GM18867 (cell line): ENCODE measurements around the gene HPCAL1.
"Not testable (repeated sequence)": the region's sequence is repeated elsewhere in the genome, so short reads cannot be mapped to it uniquely, and the experiment has no call there.

Experiments
- ATAC-seq: cut with Tn5 transposase; IDR thresholded peaks from one replicate; pipeline ENCODE4 v1.9.1; 2021; ENCODE audit warnings: mild to moderate bottlenecking, moderate library complexity; ENCODE audit not compliant: unreplicated experiment

HPCAL1 gene

GRCh38 chr2:10283106-10284062 lies 19.3 kb upstream of the HPCAL1 start:
- ATAC-seq = no peak

- ATAC-seq = no peak
Measured at GRCh38 chr2:10284108-10284870, 18.4 kb upstream of the HPCAL1 start.

GRCh38 chr2:10285191-10285555 lies 17.5 kb upstream of the HPCAL1 start:
- no peak for ATAC-seq

GRCh38 chr2:10285556-10286198 lies 17.0 kb upstream of the HPCAL1 start:
- no peak for ATAC-seq

GRCh38 chr2:10286216-10287037 lies 16.3 kb upstream of the HPCAL1 start:
- ATAC-seq = no peak

GRCh38 chr2:10287761-10288160 lies 14.9 kb upstream of the HPCAL1 start:
- no peak for ATAC-seq

- ATAC-seq = no peak
Measured at GRCh38 chr2:10288606-10289005, 14.1 kb upstream of the HPCAL1 start.

- no peak for ATAC-seq
Measured at GRCh38 chr2:10289352-10289751, 13.4 kb upstream of the HPCAL1 start.

- ATAC-seq = no peak
Measured at GRCh38 chr2:10289891-10290290, 12.8 kb upstream of the HPCAL1 start.

- not testable (repeated sequence) for ATAC-seq
Measured at GRCh38 chr2:10291376-10291775, 11.3 kb upstream of the HPCAL1 start.

GRCh38 chr2:10292033-10292432 lies 10.7 kb upstream of the HPCAL1 start:
- ATAC-seq = no peak

GRCh38 chr2:10293603-10294002 lies 9.1 kb upstream of the HPCAL1 start:
- no peak for ATAC-seq

GRCh38 chr2:10294077-10294476 lies 8.6 kb upstream of the HPCAL1 start:
- ATAC-seq = no peak

- not testable (repeated sequence) for ATAC-seq
Measured at GRCh38 chr2:10295649-10296048, 7.1 kb upstream of the HPCAL1 start.

GRCh38 chr2:10296142-10296541 lies 6.6 kb upstream of the HPCAL1 start:
- ATAC-seq = no peak

GRCh38 chr2:10297191-10297830 lies 5.4 kb upstream of the HPCAL1 start:
- ATAC-seq = no peak

- ATAC-seq = no peak
Measured at GRCh38 chr2:10297959-10298531, 4.7 kb upstream of the HPCAL1 start.

- not testable (repeated sequence) for ATAC-seq
Measured at GRCh38 chr2:10298777-10299176, 3.9 kb upstream of the HPCAL1 start.

GRCh38 chr2:10300328-10300920 lies 2.3 kb upstream of the HPCAL1 start:
- no peak for ATAC-seq
